ENCODE data around the gene XYLT1. TPM values are rescaled to one million over a fixed set of nuclear protein-coding genes. Genes with fewer than 3 reads are reported as not detected.

Gene XYLT1
- total RNA-seq, 1 donor from 2014 or later = 17.0 TPM

GRCh38 chr16:17231972-17232371 is 238.8 kb downstream of the XYLT1 start:
- DNase-seq (ENCODE audit: low spot score) = no peak

- DNase-seq (ENCODE audit: low spot score) = no peak
These were observed 239.7 kb downstream of the XYLT1 start for GRCh38 chr16:17230932-17231581.

GRCh38 chr16:17229766-17230165 is 241.0 kb downstream of the XYLT1 start:
- no peak for DNase-seq (ENCODE audit: low spot score)

DNA sequence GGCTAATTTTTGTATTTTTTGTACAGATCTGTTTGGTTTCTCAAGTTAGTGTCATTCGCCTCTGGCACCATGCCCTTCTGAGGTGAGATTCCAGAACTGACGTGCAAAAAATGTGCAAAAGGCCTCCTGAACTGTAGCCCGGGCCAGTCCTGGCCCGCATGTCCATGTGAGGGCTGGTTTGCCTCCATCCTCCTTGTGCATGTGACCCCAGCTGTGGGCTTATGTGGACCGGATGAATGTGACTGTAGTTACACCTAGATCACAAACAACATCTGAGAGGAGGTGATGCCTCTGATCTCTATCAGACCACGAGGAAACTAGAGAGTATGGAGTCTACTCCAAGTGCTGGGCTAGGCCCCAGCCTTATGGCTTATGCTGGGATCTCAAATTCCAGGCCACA is 241.6 kb downstream of the XYLT1 start:
- DNase-seq (ENCODE audit: low spot score) = no peak

- DNase-seq (ENCODE audit: low spot score) = no peak
These were observed 242.1 kb downstream of the XYLT1 start for GRCh38 chr16:17228708-17229055.

DNA sequence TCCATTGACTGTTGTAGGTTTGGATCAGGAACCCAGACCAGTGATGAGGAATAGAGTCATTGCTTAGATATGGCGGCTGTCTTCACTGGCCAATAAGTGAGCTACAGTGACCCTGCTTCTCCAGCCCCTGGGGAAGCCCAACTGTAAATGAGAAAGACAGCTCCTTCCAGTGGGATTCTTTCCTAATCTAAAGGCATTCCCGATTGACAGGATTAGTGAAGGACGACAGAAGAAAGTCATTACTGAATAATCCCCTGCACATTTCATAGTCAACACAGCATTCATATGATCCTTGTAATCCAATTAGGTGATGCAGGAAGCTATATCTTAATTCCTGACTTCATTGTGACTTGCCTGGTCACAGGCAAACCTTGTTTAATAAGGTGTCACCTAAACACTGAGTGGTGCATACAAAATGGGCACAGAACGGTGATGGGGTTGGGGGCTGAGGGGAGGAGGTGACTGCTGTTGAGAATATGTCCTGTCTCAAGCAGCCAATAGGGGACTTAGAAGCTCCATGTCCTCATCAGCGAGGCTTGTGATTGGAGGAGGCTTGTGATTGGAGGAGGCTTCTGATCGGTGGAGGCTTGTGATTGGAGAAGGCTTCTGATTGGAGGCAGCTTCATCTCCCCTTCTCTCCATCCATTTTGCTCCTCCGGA is 242.6 kb downstream of the XYLT1 start:
- DNase-seq (ENCODE audit: low spot score) = no peak

- DNase-seq (ENCODE audit: low spot score) = no peak
These were observed 243.5 kb downstream of the XYLT1 start for GRCh38 chr16:17227278-17227677.

DNA sequence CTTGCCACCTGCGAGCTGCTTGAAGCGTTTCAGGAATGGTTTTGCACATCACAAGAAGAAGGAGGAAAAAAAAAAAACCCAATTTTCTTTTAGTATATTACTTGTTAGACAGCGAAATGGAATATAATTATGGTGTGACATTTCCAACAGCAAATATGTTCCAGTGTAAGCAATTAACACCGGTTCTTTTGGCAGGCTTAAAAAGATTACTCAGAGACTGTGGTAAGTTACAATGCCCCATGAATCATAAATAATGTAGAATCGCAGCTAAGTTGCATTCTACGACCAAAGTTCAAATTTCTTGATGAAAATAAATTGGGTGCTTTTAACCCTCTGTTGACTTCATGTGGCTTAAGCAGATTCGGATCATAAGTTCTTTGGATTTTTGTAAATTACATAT is 245.2 kb downstream of the XYLT1 start:
- DNase-seq (ENCODE audit: low spot score) = no peak

DNA sequence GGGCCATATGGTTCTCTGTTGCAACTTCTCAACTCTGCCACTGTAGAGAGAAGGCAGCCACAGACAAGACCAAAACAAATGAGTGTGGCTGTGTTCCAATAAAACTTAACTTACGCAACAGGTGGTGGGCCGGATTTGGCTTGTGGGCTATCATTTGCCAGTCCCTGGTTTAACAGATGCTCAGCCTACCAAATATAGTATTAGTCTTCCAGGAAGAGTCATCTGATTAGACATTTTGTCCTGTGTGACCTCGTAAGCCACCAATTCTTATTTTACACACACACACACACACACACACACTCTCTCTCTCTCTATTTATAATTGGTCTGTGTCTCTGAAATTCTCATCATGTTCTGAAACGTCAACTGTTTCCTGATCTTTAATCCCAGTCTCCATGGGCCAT is 245.9 kb downstream of the XYLT1 start:
- DNase-seq (ENCODE audit: low spot score) = peak; percentile 75

- DNase-seq (ENCODE audit: low spot score) = no peak
These were observed 246.4 kb downstream of the XYLT1 start for GRCh38 chr16:17224350-17224749.

DNA sequence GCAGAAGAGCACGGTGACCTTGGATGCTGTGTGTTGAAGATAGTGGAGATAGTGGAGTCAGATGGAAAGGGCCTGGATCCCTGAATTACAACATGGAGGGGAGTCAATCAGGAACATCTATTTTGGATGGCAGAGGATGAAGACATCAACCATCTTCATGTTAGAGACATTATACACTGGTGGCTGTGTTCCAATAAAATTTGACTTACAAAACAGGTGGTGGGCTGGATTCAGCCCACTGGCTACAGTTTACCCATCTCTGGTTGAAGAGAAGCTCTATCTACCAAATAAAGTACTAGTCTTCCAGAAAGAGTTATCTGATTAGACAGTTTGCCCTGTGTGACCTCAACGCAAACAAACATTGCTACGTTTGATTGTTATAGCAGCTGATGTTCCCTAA is 247.2 kb downstream of the XYLT1 start:
- DNase-seq (ENCODE audit: low spot score) = no peak

- no peak for DNase-seq (ENCODE audit: low spot score)
These were observed 247.8 kb downstream of the XYLT1 start for GRCh38 chr16:17222871-17223401.

DNA sequence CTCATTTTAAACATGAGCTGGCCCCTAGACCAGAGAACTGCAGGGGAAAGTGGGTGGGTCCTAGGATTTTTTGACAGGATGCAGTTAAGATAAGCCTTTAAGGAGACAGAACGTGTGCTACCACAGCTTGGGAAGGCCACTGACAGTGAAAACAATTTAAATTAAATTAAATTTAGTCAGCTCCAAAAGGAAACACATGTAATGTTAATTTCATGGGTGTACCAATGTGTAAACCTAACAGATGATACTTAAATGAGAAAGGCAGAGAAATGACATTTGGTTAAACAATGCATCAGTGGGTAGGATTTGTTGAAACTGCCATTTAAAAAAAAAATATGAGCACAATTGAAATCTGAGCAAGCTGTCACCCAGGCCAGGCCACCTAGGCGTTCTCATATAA is 250.8 kb downstream of the XYLT1 start:
- DNase-seq (ENCODE audit: low spot score) = no peak

DNA sequence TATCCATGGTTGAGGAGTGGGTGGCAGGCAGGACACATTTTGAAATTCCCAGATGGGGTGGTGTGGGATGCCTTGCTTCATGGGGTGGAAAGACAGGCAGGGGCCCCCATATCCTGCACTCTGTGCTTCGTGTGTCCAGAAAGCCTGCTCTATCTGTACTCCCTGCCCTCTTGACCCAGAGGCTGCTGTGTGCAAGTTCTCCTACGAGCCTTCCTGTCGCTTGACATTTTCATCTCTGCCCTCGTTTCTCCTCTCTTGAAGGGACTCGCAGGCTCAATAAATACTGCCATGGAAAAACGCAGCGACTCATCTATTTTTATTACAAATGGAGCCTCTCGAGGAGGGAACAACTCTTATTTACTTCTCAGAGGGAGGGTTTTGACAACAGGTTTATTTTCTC is 254.8 kb downstream of the XYLT1 start:
- no peak for DNase-seq (ENCODE audit: low spot score)

DNA sequence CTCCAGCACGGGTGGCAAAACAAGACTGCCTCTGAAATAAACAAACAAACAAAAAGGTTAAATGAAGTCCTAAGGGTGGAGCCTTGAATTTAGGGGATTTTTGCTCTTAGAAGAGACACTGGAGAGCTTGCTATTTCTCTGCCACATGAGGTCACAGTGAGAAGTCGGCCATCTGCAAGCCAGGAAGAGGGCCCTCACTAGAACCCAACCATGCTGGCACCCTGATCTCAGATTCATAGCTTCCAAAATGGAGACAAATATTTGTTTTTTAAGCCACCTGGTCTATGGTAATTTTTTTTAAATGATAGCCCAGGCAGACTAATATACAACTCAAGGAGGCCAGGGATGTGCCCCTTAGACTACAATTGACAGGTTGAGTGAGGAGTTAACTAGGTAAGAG is 255.5 kb downstream of the XYLT1 start:
- no peak for DNase-seq (ENCODE audit: low spot score)

GRCh38 chr16:17213974-17214373 is 256.8 kb downstream of the XYLT1 start:
- no peak for DNase-seq (ENCODE audit: low spot score)

- DNase-seq (ENCODE audit: low spot score) = no peak
These were observed 257.7 kb downstream of the XYLT1 start for GRCh38 chr16:17213025-17213424.

DNA sequence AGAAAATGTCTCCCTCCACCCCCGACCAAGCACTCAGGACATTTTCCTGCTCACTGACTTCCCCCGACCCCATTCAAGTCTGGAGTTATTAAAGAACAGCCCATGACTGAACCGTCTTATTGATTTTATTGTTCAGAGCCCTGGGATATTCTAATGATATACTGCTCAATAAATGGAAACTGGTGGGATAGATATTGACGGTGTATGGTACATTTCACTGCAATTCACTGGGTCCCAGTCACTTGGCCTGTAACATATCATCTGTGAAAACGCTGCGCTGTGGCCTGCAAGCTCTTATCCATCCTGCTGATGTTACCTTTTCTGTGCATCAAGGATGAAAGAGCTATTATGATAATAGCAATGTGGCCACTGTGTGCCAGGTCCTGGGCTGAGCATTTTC is 258.2 kb downstream of the XYLT1 start:
- DNase-seq (ENCODE audit: low spot score) = no peak

- DNase-seq (ENCODE audit: low spot score) = no peak
These were observed 259.0 kb downstream of the XYLT1 start for GRCh38 chr16:17211797-17212196.

DNA sequence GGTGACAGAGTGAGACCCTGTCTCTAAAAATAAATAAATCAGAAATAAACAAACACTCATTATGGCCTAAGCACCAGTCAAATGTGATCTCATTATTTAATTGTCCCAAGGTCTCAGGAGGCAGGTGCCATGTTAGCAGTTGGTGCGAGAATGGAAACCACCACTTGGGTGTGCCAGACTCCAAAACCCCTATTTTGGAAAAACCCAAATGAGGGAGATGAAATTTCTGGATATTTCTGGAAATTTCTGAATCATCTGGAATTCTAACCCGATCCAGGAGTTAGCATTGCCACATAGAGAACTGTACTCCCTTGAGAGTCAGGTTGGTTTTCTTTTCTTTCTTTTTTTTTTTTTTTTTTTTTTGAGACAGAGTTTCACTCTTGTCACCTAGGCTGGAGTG is 264.0 kb downstream of the XYLT1 start:
- DNase-seq (ENCODE audit: low spot score) = no peak

DNA sequence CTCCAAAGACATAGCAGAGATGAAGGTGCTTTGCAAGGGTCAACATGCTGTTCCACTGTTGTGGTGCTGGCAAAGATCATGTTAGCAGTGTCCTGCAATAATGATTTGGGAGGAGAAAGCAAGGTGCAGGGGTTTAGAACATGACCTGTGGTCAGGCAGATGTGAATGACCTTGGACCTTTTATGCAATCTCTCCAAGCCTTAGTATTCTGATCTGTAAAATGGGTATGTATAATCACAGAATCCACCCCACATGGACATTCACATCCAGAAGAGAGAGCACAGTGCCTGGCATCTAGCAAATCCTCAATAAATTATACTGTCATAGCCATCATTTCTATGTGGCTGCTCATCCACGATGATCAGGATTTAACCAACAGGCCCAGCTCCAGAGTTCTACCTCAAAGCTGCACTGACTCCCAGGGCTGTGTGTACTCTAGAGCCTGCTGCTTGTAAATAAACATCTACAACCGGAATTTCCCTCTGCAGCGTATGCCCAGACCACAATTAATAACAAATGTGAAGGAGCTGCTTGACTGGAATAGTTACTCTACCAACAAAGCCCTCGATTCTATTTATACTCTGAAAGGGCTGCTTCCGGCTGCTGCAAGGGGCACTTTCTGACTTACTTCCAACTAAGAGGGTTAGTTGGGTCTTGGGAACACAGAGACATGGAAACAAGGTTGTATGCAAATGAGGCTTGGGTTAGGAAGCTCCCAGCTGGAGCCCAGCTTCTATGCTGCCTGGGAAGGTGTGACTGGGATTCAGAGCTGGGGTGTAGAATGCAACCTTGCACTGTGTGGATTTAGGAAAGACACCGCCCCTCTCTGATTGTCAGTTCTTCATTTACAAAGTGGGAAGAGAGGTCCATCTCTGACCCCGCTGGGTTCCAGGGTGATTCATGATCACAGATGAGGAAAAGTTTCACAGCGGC is 265.2 kb downstream of the XYLT1 start:
- peak; percentile 51 for DNase-seq (ENCODE audit: low spot score)

- DNase-seq (ENCODE audit: low spot score) = no peak
These were observed 266.1 kb downstream of the XYLT1 start for GRCh38 chr16:17204644-17205043.

DNA sequence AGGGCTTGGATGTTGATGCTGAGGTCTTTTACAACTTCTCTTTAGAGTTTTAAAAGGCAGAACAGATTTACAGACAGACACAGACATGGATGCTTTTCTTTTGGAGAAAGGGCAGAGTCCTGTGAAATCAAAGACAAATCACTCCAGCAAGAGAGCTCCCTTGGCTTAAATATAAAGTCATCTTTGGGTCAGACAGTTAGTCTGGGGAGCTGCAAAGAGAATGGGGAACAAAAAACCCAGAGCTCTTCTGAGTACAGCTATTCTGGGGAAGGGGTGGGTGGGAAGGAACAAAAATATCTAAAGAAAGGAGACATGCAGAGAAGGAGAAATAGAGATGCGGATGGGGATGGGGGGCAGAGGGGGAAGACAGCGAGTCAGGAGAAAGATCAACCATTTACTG is 266.6 kb downstream of the XYLT1 start:
- no peak for DNase-seq (ENCODE audit: low spot score)

Data from ureter (tissue), 1 donor.